ENCODE measurements around the gene PRKAG2. TPM values are rescaled to one million over a fixed set of nuclear protein-coding genes. Genes with fewer than 3 reads are reported as not detected.

PRKAG2 gene
- total and polyA plus RNA-seq, 2 experiments from 2014 or later, result 17.0 to 19.5 TPM

GRCh38 chr7:151801291-151801690, 75.6 kb downstream of the PRKAG2 start:
- Histone ChIP-seq H3F3A (ENCODE audit: insufficient read depth) (peaks cover 12% of the 10 kb centered on the region; the same call in 1 of the 2 replicates), H3K9me2 (ENCODE audit: insufficient read depth) (no peaks in the 10 kb centered on the region), H3K79me2 (ENCODE audit: insufficient read depth) (no peaks in the 10 kb centered on the region), H3K9ac (no peak overlapping the region), H3K4me1 (ENCODE audit: insufficient read depth) (peaks cover 19% of the 10 kb centered on the region), H2AFZ (no peak overlapping the region), H3K36me3 (ENCODE audit: low read depth) (no peaks in the 10 kb centered on the region), H3K27me3 (replicated peaks; ENCODE audit: insufficient read depth) (peaks cover 28% of the 10 kb centered on the region), H3K4me2 (ENCODE audit: unreplicated experiment) (no peak overlapping the region), H3K4me3 (no peak overlapping the region), H3K9me3 (ENCODE audit: low read depth) (no peaks in the 10 kb centered on the region), H3K27ac (no peak overlapping the region), H4K20me1 (ENCODE audit: insufficient read depth) (no peaks in the 10 kb centered on the region)
- in situ Hi-C loops (cut with MboI), result no loop called here
- WGBS, 2 experiments (ENCODE audit: low coverage in 1 of 2, low lambda C conversion rate in 2 of 2, missing lambda C conversion rate in 2 of 2), result 89 to 92% methylated on average over 5 of the region's 5 CpGs
- no peak for TF ChIP-seq EZH2 (IDR thresholded peaks at IDR 0.05; ENCODE audit: insufficient read depth, poor library complexity, severe bottlenecking)
- TF ChIP-seq EZH2phosphoT487 (IDR thresholded peaks at IDR 0.05; ENCODE audit: insufficient read depth, low read depth), result no peak
- no peak for DNase-seq

GRCh38 chr7:151800861-151801260, 76.1 kb downstream of the PRKAG2 start:
- Histone ChIP-seq H2AFZ (no peak overlapping the region), H3K4me2 (ENCODE audit: unreplicated experiment) (no peak overlapping the region), H3K9me3 (ENCODE audit: low read depth) (no peaks in the 10 kb centered on the region), H3K9me2 (ENCODE audit: insufficient read depth) (no peaks in the 10 kb centered on the region), H3K4me1 (ENCODE audit: insufficient read depth) (peaks cover 23% of the 10 kb centered on the region), H3K27ac (no peak overlapping the region), H3K36me3 (ENCODE audit: low read depth) (no peaks in the 10 kb centered on the region), H3F3A (ENCODE audit: insufficient read depth) (peaks cover 12% of the 10 kb centered on the region; the same call in 1 of the 2 replicates), H3K4me3 (no peak overlapping the region), H3K9ac (no peak overlapping the region), H3K79me2 (ENCODE audit: insufficient read depth) (no peaks in the 10 kb centered on the region), H3K27me3 (replicated peaks; ENCODE audit: insufficient read depth) (peaks cover 28% of the 10 kb centered on the region), H4K20me1 (ENCODE audit: insufficient read depth) (no peaks in the 10 kb centered on the region)
- in situ Hi-C loops (cut with MboI), result no loop called here
- WGBS, 2 experiments (ENCODE audit: low coverage in 1 of 2, low lambda C conversion rate in 2 of 2, missing lambda C conversion rate in 2 of 2), result 74 to 77% methylated on average over 4 of the region's 4 CpGs
- no peak for TF ChIP-seq EZH2 (IDR thresholded peaks at IDR 0.05; ENCODE audit: insufficient read depth, poor library complexity, severe bottlenecking)
- no peak for TF ChIP-seq EZH2phosphoT487 (IDR thresholded peaks at IDR 0.05; ENCODE audit: insufficient read depth, low read depth)
- DNase-seq, result no peak

GRCh38 chr7:151800391-151800790, 76.5 kb downstream of the PRKAG2 start:
- DNase-seq, result no peak
- H3K27me3 ChIP-seq (replicated peaks; ENCODE audit: insufficient read depth), result peaks cover 28% of the 10 kb centered on the region
- peaks cover 12% of the 10 kb centered on the region; the same call in 1 of the 2 replicates for H3F3A ChIP-seq (ENCODE audit: insufficient read depth)
- H3K9me2 ChIP-seq (ENCODE audit: insufficient read depth), result no peaks in the 10 kb centered on the region
- H3K4me1 ChIP-seq (ENCODE audit: insufficient read depth), result peaks cover 23% of the 10 kb centered on the region
- H2AFZ ChIP-seq, result no peak overlapping the region
- H3K36me3 ChIP-seq (ENCODE audit: low read depth), result no peaks in the 10 kb centered on the region
- no peaks in the 10 kb centered on the region for H3K79me2 ChIP-seq (ENCODE audit: insufficient read depth)
- TF ChIP-seq EZH2phosphoT487 (IDR thresholded peaks at IDR 0.05; ENCODE audit: insufficient read depth, low read depth) (no peak), EZH2 (IDR thresholded peaks at IDR 0.05; ENCODE audit: insufficient read depth, poor library complexity, severe bottlenecking) (no peak)
- H3K27ac ChIP-seq, result no peak overlapping the region
- H4K20me1 ChIP-seq (ENCODE audit: insufficient read depth), result no peaks in the 10 kb centered on the region
- H3K9ac ChIP-seq, result no peak overlapping the region
- no peak overlapping the region for H3K4me2 ChIP-seq (ENCODE audit: unreplicated experiment)
- WGBS, 2 experiments (ENCODE audit: low coverage in 1 of 2, low lambda C conversion rate in 2 of 2, missing lambda C conversion rate in 2 of 2), result 75 to 81% methylated on average over 5 to 7 of the region's 7 CpGs
- H3K9me3 ChIP-seq (ENCODE audit: low read depth), result no peaks in the 10 kb centered on the region
- in situ Hi-C loops (cut with MboI), result no loop called here
- H3K4me3 ChIP-seq, result no peak overlapping the region

- Histone ChIP-seq H3K27me3 (replicated peaks; ENCODE audit: insufficient read depth) (peaks cover 22% of the 10 kb centered on the region; the same call in 1 of the 2 replicates), H3K27ac (no peak overlapping the region), H3K9me2 (ENCODE audit: insufficient read depth) (no peaks in the 10 kb centered on the region), H3K36me3 (ENCODE audit: low read depth) (no peaks in the 10 kb centered on the region), H3K9ac (no peak overlapping the region), H3K4me2 (ENCODE audit: unreplicated experiment) (no peak overlapping the region), H3K4me1 (ENCODE audit: insufficient read depth) (peaks cover 23% of the 10 kb centered on the region), H3K9me3 (ENCODE audit: low read depth) (no peaks in the 10 kb centered on the region), H3F3A (ENCODE audit: insufficient read depth) (peaks cover 12% of the 10 kb centered on the region; the same call in 1 of the 2 replicates), H4K20me1 (ENCODE audit: insufficient read depth) (no peaks in the 10 kb centered on the region), H3K4me3 (no peak overlapping the region), H3K79me2 (ENCODE audit: insufficient read depth) (no peaks in the 10 kb centered on the region), H2AFZ (no peak overlapping the region)
- in situ Hi-C loops (cut with MboI), result no loop called here
- DNase-seq, result no peak
- 94 to 97% methylated on average over 15 of the region's 15 CpGs for WGBS, 2 experiments (ENCODE audit: low coverage in 1 of 2, low lambda C conversion rate in 2 of 2, missing lambda C conversion rate in 2 of 2)
- TF ChIP-seq EZH2 (IDR thresholded peaks at IDR 0.05; ENCODE audit: insufficient read depth, poor library complexity, severe bottlenecking) (no peak), EZH2phosphoT487 (IDR thresholded peaks at IDR 0.05; ENCODE audit: insufficient read depth, low read depth) (no peak)
Measured at GRCh38 chr7:151799506-151799905, 77.4 kb downstream of the PRKAG2 start.
